HepG2 (cell line): ENCODE data around the gene CKLF. TPM values are rescaled to one million over a fixed set of nuclear protein-coding genes. Genes with fewer than 3 reads are reported as not detected.

Experiments
- ATF7 ChIP-seq, 2 experiments: fragments of 450-650 bp in 1 of 2; sonication (generic) in 1 of 2; formaldehyde crosslinking in 1 of 2; IDR thresholded peaks; 2 replicates each; pipeline versions ENCODE4 v1.4.0 to v1.6.1; 2016 to 2020; ENCODE audit warnings: antibody characterized with exemption in 1 of 2, mild to moderate bottlenecking in 1 of 2, missing genetic modification reagents in 1 of 2
- BRCA1 ChIP-seq: sonication (generic); formaldehyde crosslinking; IDR thresholded peaks from 2 replicates; pipeline ENCODE4 v1.4.0; 2020; ENCODE audit warnings: missing genetic modification reagents
- DZIP1 ChIP-seq: sonication (generic); formaldehyde crosslinking; IDR thresholded peaks from 2 replicates; pipeline ENCODE4 v1.5.0; 2020; ENCODE audit warnings: mild to moderate bottlenecking, missing genetic modification reagents
- FOXO1 ChIP-seq: sonication (generic); formaldehyde crosslinking; IDR thresholded peaks from 2 replicates; pipeline ENCODE4 v1.4.0; 2020; ENCODE audit warnings: missing genetic modification reagents
- GABPA ChIP-seq, 2 experiments: IDR thresholded peaks; 2 replicates each; pipeline ENCODE4 v1.6.1; 2011 to 2016; ENCODE audit warnings: low read depth in 2 of 2, low read length in 1 of 2, missing biosample characterization in 1 of 2, missing genetic modification characterization in 1 of 2
- HNF4A ChIP-seq: sonication (generic); formaldehyde crosslinking; IDR thresholded peaks from 2 replicates; pipeline ENCODE4 v1.4.0; 2020; ENCODE audit warnings: missing genetic modification reagents
- KAT7 ChIP-seq: IDR thresholded peaks from 2 replicates; pipeline ENCODE4 v1.6.1; 2018; ENCODE audit warnings: borderline replicate concordance, missing compliant biosample characterization
- KMT2B ChIP-seq: IDR thresholded peaks from 2 replicates; pipeline ENCODE4 v1.6.1; 2016; ENCODE audit warnings: missing genetic modification reagents, missing compliant biosample characterization
- MEIS1 ChIP-seq: sonication (generic); formaldehyde crosslinking; IDR thresholded peaks from 2 replicates; pipeline ENCODE4 v1.9.0; 2021; ENCODE audit warnings: mild to moderate bottlenecking, missing genetic modification reagents, moderate library complexity, borderline replicate concordance
- ZNF18 ChIP-seq: sonication (generic); formaldehyde crosslinking; IDR thresholded peaks from 2 replicates; pipeline ENCODE4 v1.8.0; 2022; ENCODE audit warnings: mild to moderate bottlenecking, missing genetic modification reagents; ENCODE audit not compliant: insufficient replicate concordance
- ZNF564 ChIP-seq: sonication (generic); formaldehyde crosslinking; IDR thresholded peaks from 2 replicates; pipeline ENCODE4 v1.8.1; 2023; ENCODE audit warnings: mild to moderate bottlenecking, missing genetic modification reagents
- ZNF580 ChIP-seq: IDR thresholded peaks from 2 replicates; pipeline ENCODE4 v1.6.1; 2016; ENCODE audit warnings: low read depth, borderline replicate concordance
- ZNF883 ChIP-seq: sonication (generic); formaldehyde crosslinking; IDR thresholded peaks from 2 replicates; pipeline ENCODE4 v1.5.1; 2020; ENCODE audit warnings: mild to moderate bottlenecking, missing genetic modification reagents; ENCODE audit errors: not compliant biosample characterization
- polyA plus RNA-seq, 8 experiments: library from polyadenylated mRNA; depleted of rRNA in 3 of 8; stranded (reverse) in 7 of 8; unstranded in 1 of 8; fragments of >200 nt; fragmentation: Illumina TruSeq in 4 of 8; extraction: Trizol in 4 of 8; gene quantifications; 2 replicates each; pipeline versions ENCODE4 v1.2.1 to v1.2.3, GENCODE V29; 2011 to 2016; ENCODE audit warnings: low read depth in 4 of 8, missing spikeins in 1 of 8, mixed read lengths in 1 of 8; ENCODE audit not compliant: insufficient read depth in 1 of 8
- total RNA-seq, 5 experiments: library from RNA; depleted of rRNA; stranded (reverse); fragments of >200 nt; fragmentation: Illumina TruSeq; extraction: Trizol; gene quantifications; 2 replicates each; pipeline ENCODE4 v1.2.3, GENCODE V29; 2016; ENCODE audit warnings: low read depth in 1 of 5

CKLF gene
- total and polyA plus RNA-seq, 2 of the 13 experiments (the other 11 are each of a cell fraction or from before 2014, with no cell fraction given): 120 to 167 TPM

- TF ChIP-seq HNF4A (no peak), BRCA1 (CRISPR knock-in tag) (no peak), FOXO1 (peak; percentile 47; the same call in 1 of the 2 replicates), ZNF18 (CRISPR knock-in tag) (peak; percentile 7), ZNF883 (CRISPR knock-in tag) (peak; percentile 59), DZIP1 (CRISPR knock-in tag) (peak; percentile 51; the same call in 1 of the 2 replicates), ZNF580 (CRISPR knock-in tag) (0 out of 2 replicates have a peak, but pooled peaks have one; percentile 16), KMT2B (peak; percentile 44), ATF7 (IDR thresholded peaks at IDR 0.05) (no peak), ATF7 (CRISPR knock-in tag; IDR thresholded peaks at IDR 0.05) (no peak), GABPA (IDR thresholded peaks at IDR 0.05; ENCODE audit: low read depth, low read length) (peak; percentile 53), GABPA (CRISPR knock-in tag; IDR thresholded peaks at IDR 0.05; ENCODE audit: low read depth) (no peak; the same call in 1 of the 2 replicates), ZNF564 (CRISPR knock-in tag) (0 out of 2 replicates have a peak, but pooled peaks have one; percentile 1), MEIS1 (peak; percentile 10; the same call in 1 of the 2 replicates), KAT7 (CRISPR knock-in tag) (peak; percentile 45; the same call in 1 of the 2 replicates)
Measured at GRCh38 chr16:66604376-66605176, 52.2 kb downstream of the CKLF start, which contains the start of gene CMTM3 (continued).
